SIG-M5 treated with dmso at 0.1 percent for 504 hours (cell line): ENCODE results near the gene EVA1C.
"Not testable (repeated sequence)": the region's sequence is repeated elsewhere in the genome, so short reads cannot be mapped to it uniquely, and the experiment has no call there.

Experiments used
- DNase-seq: peaks from one replicate; lab custom pipeline; 2025; ENCODE audit not compliant: unreplicated experiment; lab: John Stamatoyannopoulos, UW

The EVA1C gene

GRCh38 chr21:32424191-32424535 lies 11.7 kb downstream of the EVA1C start:
- no peak for DNase-seq

- DNase-seq, result no peak
These were observed 12.2 kb downstream of the EVA1C start for GRCh38 chr21:32424674-32425073.

GRCh38 chr21:32425628-32426027 lies 13.1 kb downstream of the EVA1C start:
- DNase-seq, result no peak

GRCh38 chr21:32426066-32426465 lies 13.6 kb downstream of the EVA1C start:
- no peak for DNase-seq

GRCh38 chr21:32426592-32427051 lies 14.1 kb downstream of the EVA1C start:
- DNase-seq, result no peak

GRCh38 chr21:32427958-32428623 lies 15.6 kb downstream of the EVA1C start:
- no peak for DNase-seq

- DNase-seq, result not testable (repeated sequence)
These were observed 20.6 kb downstream of the EVA1C start for GRCh38 chr21:32432982-32433660.

- no peak for DNase-seq
These were observed 25.2 kb downstream of the EVA1C start for GRCh38 chr21:32437729-32438128.

- DNase-seq, result no peak
These were observed 30.2 kb downstream of the EVA1C start for GRCh38 chr21:32442566-32443318.

- no peak for DNase-seq
These were observed 32.6 kb downstream of the EVA1C start for GRCh38 chr21:32445101-32445500.

- DNase-seq, result not testable (repeated sequence)
These were observed 33.9 kb downstream of the EVA1C start for GRCh38 chr21:32446440-32446839.

GRCh38 chr21:32447224-32447623 lies 34.7 kb downstream of the EVA1C start:
- DNase-seq, result no peak

GRCh38 chr21:32448803-32449594 lies 36.5 kb downstream of the EVA1C start:
- DNase-seq, result no peak

- DNase-seq, result not testable (repeated sequence)
These were observed 38.6 kb downstream of the EVA1C start for GRCh38 chr21:32450881-32451701.

GRCh38 chr21:32452191-32452590 lies 39.7 kb downstream of the EVA1C start:
- not testable (repeated sequence) for DNase-seq

GRCh38 chr21:32452641-32453040 lies 40.1 kb downstream of the EVA1C start:
- DNase-seq, result no peak

GRCh38 chr21:32455548-32455947 lies 43.0 kb downstream of the EVA1C start:
- no peak for DNase-seq

- DNase-seq, result no peak
These were observed 44.0 kb downstream of the EVA1C start for GRCh38 chr21:32456497-32456918.

- no peak for DNase-seq
These were observed 44.9 kb downstream of the EVA1C start for GRCh38 chr21:32457360-32457840.

GRCh38 chr21:32457962-32458361 lies 45.5 kb downstream of the EVA1C start:
- no peak for DNase-seq
